Kidney (tissue), 14 donors: ENCODE results near the gene NGF. TPM values are rescaled to one million over a fixed set of nuclear protein-coding genes. Genes with fewer than 3 reads are reported as not detected.

ENCODE experiments used
- DNase-seq, 5 donors: peaks; one replicate each; pipeline ENCODE4 v3.0.0-alpha.2; 2013 to 2020
- FAIRE-seq: peaks from 2 replicates; lab custom pipeline; 2012; peaks lifted over from hg19 to GRCh38; lab: Jason Lieb, UNC
- H3K27ac ChIP-seq, 2 donors: one replicate each; pipeline ENCODE4 v1.7.0; 2013; ENCODE audit warnings: low read depth in 2 of 2, low read length in 2 of 2, inconsistent platforms in 1 of 2
- H3K27me3 ChIP-seq: one replicate; pipeline ENCODE4 v1.7.1; 2013; ENCODE audit warnings: low read length, inconsistent platforms; ENCODE audit not compliant: control insufficient read depth, insufficient read depth
- H3K36me3 ChIP-seq, 3 donors: one replicate each; pipeline versions ENCODE4 v1.7.0 to v1.7.1; 2013; ENCODE audit warnings: low read length in 3 of 3, control low read depth in 1 of 3, inconsistent platforms in 1 of 3; ENCODE audit not compliant: insufficient read depth in 3 of 3, control insufficient read depth in 2 of 3
- H3K4me1 ChIP-seq, 3 donors: one replicate each; pipeline versions ENCODE4 v1.7.0 to v1.7.1; 2013; ENCODE audit warnings: low read length in 3 of 3, inconsistent platforms in 1 of 3, low read depth in 1 of 3; ENCODE audit not compliant: control insufficient read depth in 2 of 3, insufficient read depth in 2 of 3
- H3K4me3 ChIP-seq, 3 donors: one replicate each; pipeline versions ENCODE4 v1.7.0 to v1.8.1; 2013; ENCODE audit warnings: low read length in 3 of 3, control low read depth in 1 of 3, inconsistent platforms in 1 of 3
- H3K9ac ChIP-seq, 3 donors: one replicate each; pipeline versions ENCODE4 v1.7.0 to v1.7.1; 2013; ENCODE audit warnings: low read length in 3 of 3, control low read depth in 1 of 3, inconsistent platforms in 1 of 3
- H3K9me3 ChIP-seq, 3 donors: one replicate each; pipeline versions ENCODE4 v1.7.0 to v1.7.1; 2013; ENCODE audit warnings: low read length in 3 of 3, control low read depth in 1 of 3, inconsistent platforms in 1 of 3; ENCODE audit not compliant: control insufficient read depth in 2 of 3, insufficient read depth in 1 of 3
- CTCF ChIP-seq: IDR thresholded peaks from 3 replicates; pipeline ENCODE4 v1.5.1; 2012; ENCODE audit warnings: mild to moderate bottlenecking, moderate library complexity, borderline replicate concordance; ENCODE audit not compliant: insufficient read depth; ENCODE audit errors: extremely low read depth
- intact Hi-C: fragments of 100-400 bp; cut with DNase I; formaldehyde crosslinking; loops from one replicate; pipeline ENCODE4 v1.11.1; 2022
- polyA plus RNA-seq: library from polyadenylated mRNA; stranded (reverse); fragments of 350-450 nt; fragmentation: Illumina TruSeq; extraction: RNeasy Lipid Tissue Mini Kit (QIAGEN cat#74804); gene quantifications from one replicate; pipeline ENCODE4 v1.2.3, GENCODE V29; 2014; ENCODE audit warnings: low read depth, low replicate concordance; ENCODE audit not compliant: insufficient read depth
- total RNA-seq: library from RNA; stranded (reverse); fragmentation: NEBNext Ultra II Directional; extraction: Animal tissue kit (Norgen Biotek cat#: 25700); gene quantifications from one replicate; pipeline ENCODE4 v1.2.1, GENCODE V29; 2021
- donor health status: control.
- donor health status: control.
- donor health status: control.
- donor health status: control.
- donor health status: control.
- donor health status: DM: yes; HTN: yes; CAD: no.
- donor health status: Normal renal cell carcinoma (clear cell type).

Gene NGF
- total and polyA plus RNA-seq, 2 donors from 2014 or later: 1.2 to 6.0 TPM

- TF ChIP-seq CTCF: no peak
- peaks cover 0 to 7% (median 0%) of the 10 kb centered on the region in 3 donors for H3K9me3 ChIP-seq
- H3K27me3 ChIP-seq: no peaks in the 10 kb centered on the region
- H3K4me1 ChIP-seq: no peaks in the 10 kb centered on the region
- intact Hi-C loops: no loop called here
- no peak overlapping the region for H3K27ac ChIP-seq
- H3K9ac ChIP-seq: no peak overlapping the region
- no peaks in the 10 kb centered on the region for H3K36me3 ChIP-seq
- DNase-seq (peak in 2 of 5 donors; percentile 54 to 88), FAIRE-seq (no peak)
- H3K4me3 ChIP-seq: no peak overlapping the region
Measured at GRCh38 chr1:115278211-115278610, 59.8 kb downstream of the NGF start.

GRCh38 chr1:115277276-115277675, 60.8 kb downstream of the NGF start:
- no peak for DNase-seq
- H3K36me3 ChIP-seq: no peaks in the 10 kb centered on the region
- H3K27me3 ChIP-seq: no peaks in the 10 kb centered on the region
- intact Hi-C loops: no loop called here
- no peak overlapping the region for H3K9ac ChIP-seq
- no peaks in the 10 kb centered on the region for H3K4me1 ChIP-seq
- FAIRE-seq: no peak
- H3K9me3 ChIP-seq: peaks cover 0 to 7% (median 0%) of the 10 kb centered on the region in 3 donors
- H3K27ac ChIP-seq: no peak overlapping the region
- no peak overlapping the region for H3K4me3 ChIP-seq
- no peak for TF ChIP-seq CTCF

GRCh38 chr1:115275216-115275615, 62.8 kb downstream of the NGF start:
- Histone ChIP-seq H3K36me3 (no peaks in the 10 kb centered on the region), H3K4me3 (no peak overlapping the region), H3K4me1 (no peaks in the 10 kb centered on the region), H3K9ac (no peak overlapping the region), H3K9me3 (peaks cover 0 to 7% (median 0%) of the 10 kb centered on the region in 3 donors), H3K27ac (no peak overlapping the region), H3K27me3 (no peaks in the 10 kb centered on the region)
- no peak for TF ChIP-seq CTCF
- DNase-seq (no peak), FAIRE-seq (no peak)
- intact Hi-C loops: no loop called here

GRCh38 chr1:115274467-115274866, 63.6 kb downstream of the NGF start:
- Histone ChIP-seq H3K9me3 (peaks cover 0 to 7% (median 0%) of the 10 kb centered on the region in 3 donors), H3K27ac (no peak overlapping the region), H3K27me3 (no peaks in the 10 kb centered on the region), H3K36me3 (no peaks in the 10 kb centered on the region), H3K9ac (no peak overlapping the region), H3K4me1 (no peaks in the 10 kb centered on the region), H3K4me3 (no peak overlapping the region)
- intact Hi-C loops: no loop called here
- DNase-seq (no peak), FAIRE-seq (no peak)
- no peak for TF ChIP-seq CTCF
